Measurements from ENCODE around the gene TUBA4A.
"Not testable (repeated sequence)": the region's sequence is repeated elsewhere in the genome, so short reads cannot be mapped to it uniquely, and the experiment has no call there.

Gene TUBA4A

DNA sequence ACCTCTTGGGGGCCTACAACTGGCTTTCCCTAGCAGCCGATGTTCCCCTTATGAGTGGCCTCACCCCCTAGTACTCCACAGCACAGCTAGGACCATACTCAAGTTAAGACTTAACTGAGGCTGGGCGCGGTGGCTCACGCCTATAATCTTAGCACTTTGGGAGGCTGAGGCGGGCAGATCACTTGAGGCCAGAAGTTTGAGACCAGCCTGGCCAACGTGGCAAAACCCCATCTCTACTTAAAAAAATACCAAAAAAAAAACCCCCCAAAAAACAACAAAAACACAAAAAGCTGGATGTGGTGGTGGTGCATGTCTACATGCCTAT lies 33.4 kb upstream of the TUBA4A start:
- in situ Hi-C loops (cut with MboI; ENCODE audit: low sequenced_read_pairs) = not testable (repeated sequence)

DNA sequence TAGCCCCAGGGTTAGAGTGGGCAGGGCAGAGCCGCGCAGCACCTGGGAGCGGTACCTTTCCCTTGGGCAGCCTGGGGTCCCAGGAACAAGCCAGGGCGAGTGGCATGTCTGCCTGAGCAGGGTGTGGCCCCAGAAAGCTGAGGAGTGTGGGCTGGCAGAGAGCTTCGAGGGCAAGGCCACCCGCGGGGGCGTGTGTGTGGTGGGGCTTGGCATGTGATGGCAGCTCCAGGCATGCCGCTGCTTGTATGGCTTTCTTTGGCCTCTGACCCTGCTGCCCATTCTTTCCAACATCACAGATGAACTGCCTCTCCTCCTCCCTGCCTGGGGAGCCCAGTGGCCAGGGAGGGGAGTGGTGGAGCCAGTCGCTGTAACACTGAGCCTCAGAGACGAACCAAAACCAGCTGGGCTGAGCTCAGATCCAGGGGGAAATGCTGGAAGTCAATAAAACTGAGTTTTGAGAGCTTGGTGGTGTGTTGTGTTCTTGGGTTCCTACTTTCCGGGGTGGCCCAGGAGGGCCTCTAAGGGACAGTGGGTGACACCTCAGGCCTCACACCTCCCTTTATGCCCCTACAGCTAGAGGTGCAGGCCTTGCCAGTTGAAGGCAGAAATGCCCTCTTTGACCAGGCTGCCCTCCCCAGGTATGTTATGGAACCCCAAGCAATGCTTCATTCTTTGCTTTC lies 32.9 kb upstream of the TUBA4A start:
- in situ Hi-C loops (cut with MboI; ENCODE audit: low sequenced_read_pairs) = no loop called here

DNA sequence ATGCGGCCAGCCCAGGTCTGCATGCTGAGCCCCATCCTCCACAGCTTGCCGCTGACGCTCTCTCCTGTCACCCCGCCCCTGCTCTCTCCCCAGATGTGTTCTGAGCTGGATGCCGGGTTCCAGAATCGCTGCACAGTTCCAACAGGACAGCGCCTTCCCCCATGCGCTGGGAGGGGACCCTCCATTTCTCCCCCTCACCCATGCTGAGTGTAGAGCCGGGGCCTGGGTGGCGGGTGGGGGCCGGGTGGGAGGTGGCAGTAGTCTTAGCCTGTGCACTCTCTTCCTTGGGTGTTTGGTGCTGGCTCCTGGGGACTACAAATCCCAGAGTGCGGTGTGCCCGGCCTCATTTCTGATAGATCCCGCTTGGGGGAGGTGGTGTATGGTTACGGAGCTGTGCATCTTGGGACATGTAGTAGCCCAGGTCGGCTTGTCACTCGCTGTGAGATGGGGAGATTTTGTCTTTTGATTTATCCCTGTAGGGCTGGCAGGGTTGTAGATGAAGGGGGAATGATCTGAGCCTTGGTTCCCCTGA lies 32.2 kb upstream of the TUBA4A start:
- in situ Hi-C loops (cut with MboI; ENCODE audit: low sequenced_read_pairs) = no loop called here

DNA sequence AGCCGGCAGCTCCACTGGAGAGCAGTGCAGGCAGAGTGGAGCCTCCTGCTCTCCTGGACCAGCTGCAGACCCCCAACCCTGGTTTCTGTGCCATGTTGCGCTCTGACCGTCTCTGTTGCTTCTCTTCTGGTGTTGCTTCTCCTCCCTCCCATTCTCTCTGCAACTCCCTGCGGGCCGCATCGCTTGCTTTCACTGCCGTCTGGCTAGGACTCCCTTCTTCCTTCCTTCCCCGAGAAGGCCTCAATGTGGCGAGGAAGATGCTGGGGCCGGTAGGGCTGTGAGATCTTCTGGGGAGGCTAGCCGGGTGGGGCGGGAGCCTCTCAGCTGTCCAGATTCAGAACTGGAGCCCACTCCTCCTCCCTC lies 31.6 kb upstream of the TUBA4A start:
- in situ Hi-C loops (cut with MboI; ENCODE audit: low sequenced_read_pairs) = no loop called here

DNA sequence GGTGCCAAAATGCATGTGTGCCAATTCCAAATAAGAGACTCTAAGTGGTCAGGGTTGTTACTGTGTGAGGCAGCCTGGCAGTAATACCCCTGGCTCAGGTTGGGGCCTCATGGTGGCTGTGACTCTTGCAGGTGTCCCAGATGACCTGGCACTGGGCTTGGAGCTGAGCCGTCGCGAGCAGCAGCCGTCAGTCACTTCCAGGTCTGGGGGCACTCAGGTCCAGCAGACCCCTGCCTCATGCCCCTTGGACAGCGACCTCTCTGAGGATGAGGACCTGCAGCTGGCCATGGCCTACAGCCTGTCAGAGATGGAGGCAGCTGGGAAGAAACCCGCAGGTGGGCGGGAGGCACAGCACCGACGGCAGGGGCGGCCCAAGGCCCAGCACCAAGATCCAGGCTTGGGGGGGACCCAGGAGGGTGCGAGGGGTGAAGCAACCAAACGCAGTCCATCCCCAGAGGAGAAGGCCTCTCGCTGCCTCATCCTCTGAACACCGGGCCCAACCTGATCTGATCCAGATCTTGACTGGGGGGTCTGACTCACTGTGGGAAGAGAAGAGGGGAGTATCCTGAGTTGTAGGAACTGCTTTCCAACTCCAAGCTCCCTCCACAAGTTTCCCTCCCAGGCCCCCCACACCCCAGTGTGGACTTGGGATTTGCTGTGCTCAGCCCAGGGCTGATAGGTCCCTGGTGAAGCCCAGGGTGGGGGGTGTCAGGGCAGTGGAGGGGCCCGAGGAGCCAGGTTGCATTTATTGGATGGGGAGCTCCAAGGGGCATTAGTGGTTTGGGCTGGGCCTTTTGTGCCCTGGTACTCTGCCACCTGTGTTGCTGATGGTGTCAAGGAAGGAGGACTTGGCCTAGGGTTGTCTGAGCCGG lies 31.0 kb upstream of the TUBA4A start:
- in situ Hi-C loops (cut with MboI; ENCODE audit: low sequenced_read_pairs) = no loop called here

DNA sequence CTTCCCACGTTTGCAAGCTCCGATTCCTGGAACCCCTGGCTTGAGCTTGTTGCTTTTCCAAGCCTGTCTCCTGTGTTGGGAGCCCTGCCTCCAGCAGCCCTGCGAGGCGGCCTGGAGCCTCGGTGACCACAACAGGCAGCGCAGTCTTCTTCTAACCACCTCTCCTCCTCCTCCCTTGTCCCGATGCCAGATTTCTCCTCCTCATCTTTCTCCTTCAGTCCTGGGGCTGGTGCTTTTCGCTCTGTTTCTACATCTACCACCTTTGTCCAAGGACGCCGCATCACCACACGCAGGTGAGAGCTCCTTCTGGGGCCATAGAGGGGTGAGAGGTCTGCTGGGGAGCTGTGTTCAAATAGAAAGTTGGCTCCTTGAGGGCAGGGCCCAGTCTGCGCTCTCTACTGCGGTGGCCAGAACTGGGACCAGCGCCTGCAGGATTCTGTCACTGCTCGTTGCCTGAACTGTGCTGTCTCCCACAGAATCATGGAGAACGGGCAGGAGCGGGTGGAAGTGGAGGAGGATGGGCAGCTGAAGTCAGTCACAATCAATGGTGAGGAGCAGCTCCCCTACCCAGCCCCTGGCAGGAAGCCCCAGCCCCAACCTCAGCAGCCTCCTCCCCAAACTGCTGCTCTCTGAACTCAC lies 29.3 kb upstream of the TUBA4A start:
- in situ Hi-C loops (cut with MboI; ENCODE audit: low sequenced_read_pairs) = no loop called here

DNA sequence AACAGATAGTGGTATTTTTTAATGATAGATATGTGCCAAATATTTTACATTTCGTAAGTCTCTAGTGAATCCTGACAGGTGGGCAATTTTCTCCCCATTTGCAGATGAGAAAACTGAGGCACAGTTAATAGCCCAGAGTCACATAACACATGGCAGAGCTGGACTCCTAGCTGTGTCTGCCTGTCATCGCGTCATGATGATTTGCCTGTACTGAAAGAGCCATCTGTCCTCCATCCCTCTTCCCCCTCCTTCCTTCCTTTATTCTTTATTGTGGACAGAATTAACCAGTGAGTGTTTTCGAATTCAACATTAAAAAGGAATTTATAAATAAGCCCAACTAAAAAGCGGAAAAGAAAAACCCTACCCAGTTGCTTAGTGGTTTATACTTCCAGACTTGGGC lies 28.7 kb upstream of the TUBA4A start:
- in situ Hi-C loops (cut with MboI; ENCODE audit: low sequenced_read_pairs) = no loop called here

DNA sequence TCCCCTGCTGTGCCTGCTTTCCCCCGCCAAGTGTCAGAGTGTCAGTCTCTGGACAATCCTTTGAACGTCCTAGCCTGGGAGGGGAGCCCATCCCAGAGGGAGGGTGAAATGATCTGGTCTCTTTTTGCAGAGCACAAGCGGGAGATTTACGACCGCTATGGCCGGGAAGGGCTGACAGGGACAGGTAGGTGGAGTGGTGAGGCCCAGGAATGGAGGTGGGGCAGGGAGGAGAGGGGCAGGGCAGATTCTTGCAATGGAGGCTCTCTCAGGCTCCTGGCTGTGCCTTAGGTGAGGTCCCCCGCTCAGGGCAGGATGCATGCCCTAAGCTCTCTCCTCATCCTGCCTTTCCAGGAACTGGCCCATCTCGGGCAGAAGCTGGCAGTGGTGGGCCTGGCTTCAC lies 27.9 kb upstream of the TUBA4A start:
- in situ Hi-C loops (cut with MboI; ENCODE audit: low sequenced_read_pairs) = no loop called here

DNA sequence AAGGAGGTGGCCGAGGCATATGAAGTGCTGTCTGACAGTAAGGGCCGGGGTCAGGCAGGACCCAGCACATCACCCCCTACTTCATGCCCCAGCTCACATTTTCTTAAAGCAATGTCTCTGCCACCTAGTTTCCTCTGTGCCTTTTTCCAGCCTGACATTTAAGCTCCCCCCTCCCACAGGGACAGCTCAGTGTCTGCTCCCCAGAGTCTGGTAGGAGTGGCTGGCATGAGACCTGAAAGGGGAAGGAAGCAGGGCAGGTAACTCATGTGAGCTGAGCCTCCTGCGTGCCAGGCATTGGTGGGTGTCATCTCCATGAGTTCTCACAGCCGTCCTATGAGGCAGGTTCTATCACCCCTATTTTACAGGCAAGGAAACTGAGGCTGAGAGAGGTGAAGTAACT lies 26.9 kb upstream of the TUBA4A start:
- in situ Hi-C loops (cut with MboI; ENCODE audit: low sequenced_read_pairs) = no loop called here

DNA sequence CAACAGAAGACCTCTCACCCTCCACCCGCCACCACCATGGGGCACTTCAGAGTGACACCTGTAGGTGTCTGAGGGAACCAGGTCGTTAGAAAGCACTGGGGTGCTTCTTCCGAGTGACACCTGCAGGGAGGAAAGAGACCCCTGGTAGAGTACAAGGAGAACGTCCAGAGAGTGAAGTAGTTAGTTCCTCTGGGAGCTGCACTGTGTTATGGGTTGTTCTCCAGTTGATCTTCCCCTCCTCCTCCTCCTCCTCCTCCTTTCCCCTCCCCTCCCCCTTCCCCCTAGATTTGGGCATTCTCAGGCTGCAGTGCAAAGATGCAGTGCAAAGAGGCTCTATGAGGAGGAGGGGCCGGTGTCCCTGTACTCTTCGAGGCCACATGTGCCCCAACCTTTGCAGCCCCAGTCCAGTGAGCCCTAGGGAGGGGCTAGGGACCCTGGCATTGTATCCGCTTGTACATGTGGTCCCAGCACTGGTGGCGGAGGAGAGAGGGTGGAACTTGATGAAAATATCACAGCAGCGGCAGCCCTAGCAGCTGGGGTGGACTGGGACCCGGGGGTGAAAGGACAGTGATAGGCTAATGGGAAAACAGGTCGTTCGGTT lies 26.3 kb upstream of the TUBA4A start:
- in situ Hi-C loops (cut with MboI; ENCODE audit: low sequenced_read_pairs) = no loop called here

DNA sequence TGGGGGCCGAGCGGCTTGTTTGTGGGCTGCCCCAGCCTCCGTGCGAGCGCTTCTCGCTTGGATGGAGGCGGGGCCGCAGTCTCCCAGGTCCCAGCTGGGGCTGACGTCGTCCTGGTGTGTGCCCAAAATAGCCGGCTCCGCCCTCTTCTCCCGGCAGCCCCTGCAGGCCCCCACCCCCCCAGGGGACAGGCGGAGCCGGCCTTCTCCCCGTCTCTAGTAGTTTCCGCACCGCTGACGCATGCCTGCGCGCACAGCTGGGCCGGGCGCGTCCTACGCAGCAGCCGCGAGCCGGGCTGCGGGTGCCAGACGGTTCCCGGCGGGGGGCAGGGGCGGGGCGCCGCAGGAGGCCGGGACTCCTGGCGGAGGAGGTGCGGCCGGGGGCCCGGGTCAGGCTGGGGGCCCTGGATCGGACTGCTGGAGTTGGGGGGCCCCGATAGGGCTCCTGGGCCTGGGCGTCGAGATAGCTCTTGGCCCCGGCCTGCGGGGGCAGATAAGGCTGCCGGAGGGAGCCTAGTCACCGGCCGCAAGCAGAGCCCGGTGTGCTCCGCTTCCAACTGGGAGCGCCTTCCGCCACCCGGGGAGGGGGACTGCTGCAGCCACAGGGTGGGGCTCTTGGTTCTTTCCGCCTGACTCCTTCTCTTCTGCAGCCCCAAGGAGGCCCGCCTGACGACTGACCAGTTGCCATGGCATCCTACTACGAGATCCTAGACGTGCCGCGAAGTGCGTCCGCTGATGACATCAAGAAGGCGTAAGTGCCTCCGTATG lies 25.6 kb upstream of the TUBA4A start, which contains the start of gene DNAJB2:
TSS of gene DNAJB2 (plus strand) at position 216 of the 765 bp plus-strand sequence. CDS start at position 684, 468 bp downstream.
- in situ Hi-C loops (cut with MboI; ENCODE audit: low sequenced_read_pairs) = no loop called here

DNA sequence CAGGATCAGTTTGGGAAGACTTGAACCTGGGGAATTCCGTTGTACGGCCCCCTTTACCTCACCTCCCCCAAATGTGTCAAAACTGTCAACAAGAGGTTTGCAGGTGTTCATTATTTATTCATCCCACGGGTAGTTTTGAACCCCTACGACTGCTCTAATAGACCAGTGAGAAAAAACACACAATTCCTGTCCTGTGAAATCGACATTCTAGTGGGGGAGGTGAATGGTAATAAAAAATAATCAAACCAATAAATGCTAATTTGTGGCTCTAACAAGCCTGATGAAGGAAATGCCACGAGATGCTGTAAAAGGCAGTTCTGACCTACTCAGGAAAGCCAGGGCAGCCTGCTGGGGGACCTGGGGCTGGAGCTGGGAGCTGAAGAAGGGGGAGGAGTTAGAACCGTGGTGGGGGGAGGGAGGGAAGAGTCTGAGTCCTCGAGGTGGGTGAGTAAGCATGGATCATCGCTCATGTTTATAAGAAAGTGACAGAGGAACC lies 25.0 kb upstream of the TUBA4A start:
- in situ Hi-C loops (cut with MboI; ENCODE audit: low sequenced_read_pairs) = no loop called here

DNA sequence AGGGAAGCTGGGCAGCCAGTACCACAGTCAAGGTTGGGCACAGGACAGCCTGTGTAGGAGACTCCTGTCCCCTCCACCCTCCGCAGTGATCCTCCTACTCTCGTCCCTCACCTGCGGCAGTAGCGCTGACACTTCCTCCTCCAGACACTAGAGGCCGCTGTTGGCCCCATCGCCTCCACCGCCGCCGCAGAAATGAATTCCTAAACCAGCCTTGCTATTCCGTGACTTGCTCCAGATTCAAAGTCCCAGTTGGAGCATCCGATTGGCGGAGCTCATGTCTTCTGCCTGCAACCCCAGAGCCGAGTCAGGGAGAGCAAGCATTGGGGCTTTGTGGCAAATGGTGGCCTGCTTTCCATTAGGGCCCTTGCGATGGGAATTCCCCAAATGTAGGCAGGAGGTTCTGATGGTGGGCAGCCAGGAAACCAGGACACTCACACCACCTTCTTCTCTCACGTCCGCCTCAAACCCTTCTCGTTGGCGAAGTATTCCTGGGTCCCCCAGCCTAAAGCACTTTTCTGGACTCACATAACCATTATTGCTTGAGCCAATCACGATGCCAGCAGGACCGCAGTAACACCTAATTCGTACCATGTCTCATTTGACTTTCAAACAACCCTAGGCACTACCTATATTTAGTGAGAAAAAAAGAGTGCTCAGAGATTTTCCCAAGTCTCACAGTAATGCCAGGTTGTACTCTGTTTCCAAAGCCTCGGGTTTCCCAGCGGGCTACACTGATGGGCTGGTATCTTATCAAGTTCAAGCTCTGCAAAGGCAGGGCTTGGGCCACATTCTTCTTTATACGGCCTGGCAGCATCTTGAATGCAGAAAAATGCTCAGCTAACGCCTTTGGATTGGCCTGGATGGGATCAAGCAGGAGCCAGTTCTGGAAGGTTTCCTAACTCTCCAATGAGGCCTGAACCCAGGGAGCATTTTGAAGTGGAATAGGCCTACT lies 24.3 kb upstream of the TUBA4A start:
- in situ Hi-C loops (cut with MboI; ENCODE audit: low sequenced_read_pairs) = no loop called here

DNA sequence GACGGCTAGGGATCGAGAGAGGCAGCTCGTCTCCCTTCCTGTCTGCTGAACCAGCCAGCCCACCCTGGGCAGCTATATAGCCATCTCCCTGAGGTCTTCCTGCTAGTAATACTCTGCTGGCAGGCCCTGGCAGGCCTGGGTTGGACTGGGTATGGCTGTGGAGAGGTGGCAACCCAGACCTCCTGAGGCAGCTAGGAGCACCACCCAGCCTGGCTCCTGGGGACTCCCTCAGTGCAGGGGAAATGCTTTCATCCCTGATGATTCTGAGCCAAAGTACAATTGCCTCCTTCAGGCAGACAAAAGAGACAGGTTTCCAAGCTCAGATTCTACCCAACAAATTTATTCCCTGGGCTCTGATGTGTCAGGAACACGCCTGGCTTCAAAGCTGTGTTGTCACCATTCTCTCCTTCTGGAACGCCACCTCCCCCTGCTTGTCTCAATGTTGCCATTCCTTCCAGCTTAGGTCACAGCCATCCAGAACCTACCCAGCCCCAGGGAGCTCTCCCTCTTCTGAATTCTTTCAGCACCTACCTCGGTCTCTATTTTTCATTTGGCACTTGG lies 20.7 kb upstream of the TUBA4A start:
- in situ Hi-C loops (cut with MboI; ENCODE audit: low sequenced_read_pairs) = no loop called here

DNA sequence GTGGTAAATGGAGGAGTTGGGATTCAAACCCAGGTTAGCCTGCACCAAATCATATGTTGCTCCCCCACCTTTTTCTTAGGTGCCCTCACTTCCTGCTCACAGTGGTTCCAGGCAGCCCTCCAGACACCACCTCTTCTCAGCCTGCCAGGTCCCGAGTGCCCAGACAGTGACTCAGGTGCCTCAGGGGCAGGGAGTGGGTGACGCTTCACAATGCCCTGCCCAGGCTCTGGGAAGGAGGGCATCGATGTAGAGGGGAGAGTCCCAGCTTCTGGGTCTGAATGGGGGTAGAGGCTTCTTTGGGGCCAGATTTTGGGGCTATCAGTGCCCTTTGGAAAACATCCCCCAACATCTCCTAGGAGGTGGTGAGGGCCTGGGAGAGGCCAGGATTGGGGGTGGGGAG lies 20.2 kb upstream of the TUBA4A start:
- in situ Hi-C loops (cut with MboI; ENCODE audit: low sequenced_read_pairs) = no loop called here

DNA sequence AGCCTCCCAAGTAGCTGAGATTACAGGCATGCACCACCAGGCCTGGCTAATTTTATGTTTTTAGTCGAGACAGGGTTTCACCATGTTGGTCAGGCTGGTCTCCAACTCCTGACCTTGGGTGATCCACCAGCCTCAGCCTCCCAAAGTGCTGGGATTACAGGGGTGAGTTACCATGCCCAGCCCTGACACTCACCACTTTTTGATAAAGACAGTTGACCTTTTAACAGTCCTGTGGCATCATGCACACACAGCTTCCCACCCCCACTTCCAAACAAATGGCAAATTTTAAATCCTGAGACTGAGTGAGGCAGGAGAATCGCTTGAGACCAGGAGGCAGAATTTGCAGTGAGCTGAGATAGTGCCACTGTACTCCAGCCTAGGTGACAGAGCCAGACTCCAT lies 19.3 kb upstream of the TUBA4A start:
- in situ Hi-C loops (cut with MboI; ENCODE audit: low sequenced_read_pairs) = no loop called here

DNA sequence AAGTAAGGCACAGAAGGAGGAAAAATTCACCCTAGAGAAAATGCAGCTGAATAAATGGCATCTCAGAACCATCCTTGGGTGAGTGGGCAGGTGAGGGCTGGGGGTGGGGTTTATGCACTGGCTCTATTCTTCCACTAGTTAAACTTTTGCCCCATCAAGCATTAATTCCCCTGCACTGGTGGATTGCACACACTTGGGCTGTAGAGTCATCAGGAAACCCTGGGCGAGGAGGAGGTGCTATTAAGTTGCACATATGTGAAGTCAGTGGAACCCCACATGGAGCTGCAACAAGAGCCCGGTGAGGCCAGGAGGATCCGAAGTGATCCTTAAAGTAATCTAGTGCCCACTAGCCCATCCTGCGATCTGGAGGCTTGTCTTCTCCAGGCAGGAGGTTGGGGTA lies 18.6 kb upstream of the TUBA4A start:
- in situ Hi-C loops (cut with MboI; ENCODE audit: low sequenced_read_pairs) = no loop called here

DNA sequence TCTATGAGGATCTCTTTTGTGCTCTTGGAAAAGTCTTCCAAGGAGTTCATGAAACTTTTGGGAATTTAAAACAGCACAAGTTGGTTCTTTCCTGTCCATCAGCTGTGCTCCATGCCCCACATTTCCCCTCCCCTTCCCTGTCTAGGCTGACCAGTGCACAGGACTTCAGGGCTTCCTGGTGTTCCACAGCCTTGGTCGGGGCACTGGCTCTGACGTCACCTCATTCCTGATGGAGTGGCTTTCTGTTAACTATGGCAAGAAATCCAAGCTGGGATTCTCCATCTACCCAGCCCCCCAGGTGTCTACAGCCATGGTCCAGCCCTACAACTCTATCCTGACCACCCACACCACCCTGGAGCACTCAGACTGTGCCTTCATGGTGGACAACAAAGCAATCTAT lies 17.3 kb upstream of the TUBA4A start:
- in situ Hi-C loops (cut with MboI; ENCODE audit: low sequenced_read_pairs) = no loop called here

DNA sequence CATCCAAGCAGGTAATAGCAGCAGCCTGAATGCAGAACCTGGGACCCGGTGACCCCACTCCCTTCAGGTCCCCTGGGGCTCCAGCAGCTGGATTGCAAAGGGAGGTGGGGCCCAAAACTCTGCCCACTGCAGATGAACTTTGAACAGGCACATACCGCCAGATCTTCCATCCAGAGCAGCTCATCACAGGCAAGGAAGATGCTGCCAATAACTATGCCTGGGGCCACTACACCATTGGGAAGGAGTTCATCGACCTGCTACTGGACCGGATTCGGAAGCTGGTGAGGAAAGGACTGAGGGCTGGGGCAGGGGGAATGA lies 16.3 kb upstream of the TUBA4A start:
- in situ Hi-C loops (cut with MboI; ENCODE audit: low sequenced_read_pairs) = no loop called here

Data from HL-60/S4 treated with retinoic acid at 250 ng/mL for 4 days and 3 days (cell line).